ENCODE data around the gene ATXN7L2.

The ATXN7L2 gene

DNA sequence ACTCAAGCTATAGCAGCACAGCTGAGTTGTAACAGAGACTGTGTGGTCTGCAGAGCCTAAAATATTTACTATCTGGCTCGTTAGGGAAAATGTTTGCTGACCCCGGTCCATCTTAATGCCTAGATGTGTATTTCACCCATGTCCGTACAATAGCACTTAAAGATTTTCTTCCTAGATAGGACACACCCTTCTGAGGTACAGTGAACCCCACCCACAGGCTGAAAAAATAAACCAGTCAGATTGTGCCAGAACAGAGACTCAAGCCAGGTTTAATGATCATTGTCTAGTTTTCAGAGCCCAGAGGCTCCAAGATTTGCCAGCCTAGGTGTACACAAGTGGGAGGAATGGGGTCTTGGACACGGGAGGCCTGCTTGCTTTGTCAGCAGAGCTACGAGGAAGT is 20.2 kb downstream of the ATXN7L2 start:
- H3K27me3 ChIP-seq (replicated peaks; ENCODE audit: insufficient read depth, low read length) = no peaks in the 10 kb centered on the region
- no peak for DNase-seq
- no peak overlapping the region for H3K4me2 ChIP-seq (ENCODE audit: low read depth, low read length)
- H2AFZ ChIP-seq (ENCODE audit: low read length) = no peak overlapping the region
- no peaks in the 10 kb centered on the region for H3K9me3 ChIP-seq (replicated peaks; ENCODE audit: insufficient read depth, low read length)
- no peaks in the 10 kb centered on the region for H4K20me1 ChIP-seq (ENCODE audit: insufficient read depth, low read length)
- H3K9me2 ChIP-seq (replicated peaks; ENCODE audit: insufficient read depth, low read length) = no peaks in the 10 kb centered on the region
- H3K79me2 ChIP-seq (ENCODE audit: low read length) = no peaks in the 10 kb centered on the region
- no peak overlapping the region for H3K4me3 ChIP-seq (ENCODE audit: low read length)
- no peaks in the 10 kb centered on the region for H3F3A ChIP-seq (ENCODE audit: insufficient read depth, low read length)
- H3K4me1 ChIP-seq (ENCODE audit: low read length) = no peaks in the 10 kb centered on the region
- H3K27ac ChIP-seq (ENCODE audit: low read length) = no peak overlapping the region
- no peaks in the 10 kb centered on the region for H3K36me3 ChIP-seq (replicated peaks; ENCODE audit: insufficient read depth, low read length)
- TF ChIP-seq, protein P1, sequence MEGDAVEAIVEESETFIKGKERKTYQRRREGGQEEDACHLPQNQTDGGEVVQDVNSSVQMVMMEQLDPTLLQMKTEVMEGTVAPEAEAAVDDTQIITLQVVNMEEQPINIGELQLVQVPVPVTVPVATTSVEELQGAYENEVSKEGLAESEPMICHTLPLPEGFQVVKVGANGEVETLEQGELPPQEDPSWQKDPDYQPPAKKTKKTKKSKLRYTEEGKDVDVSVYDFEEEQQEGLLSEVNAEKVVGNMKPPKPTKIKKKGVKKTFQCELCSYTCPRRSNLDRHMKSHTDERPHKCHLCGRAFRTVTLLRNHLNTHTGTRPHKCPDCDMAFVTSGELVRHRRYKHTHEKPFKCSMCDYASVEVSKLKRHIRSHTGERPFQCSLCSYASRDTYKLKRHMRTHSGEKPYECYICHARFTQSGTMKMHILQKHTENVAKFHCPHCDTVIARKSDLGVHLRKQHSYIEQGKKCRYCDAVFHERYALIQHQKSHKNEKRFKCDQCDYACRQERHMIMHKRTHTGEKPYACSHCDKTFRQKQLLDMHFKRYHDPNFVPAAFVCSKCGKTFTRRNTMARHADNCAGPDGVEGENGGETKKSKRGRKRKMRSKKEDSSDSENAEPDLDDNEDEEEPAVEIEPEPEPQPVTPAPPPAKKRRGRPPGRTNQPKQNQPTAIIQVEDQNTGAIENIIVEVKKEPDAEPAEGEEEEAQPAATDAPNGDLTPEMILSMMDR (IDR thresholded peaks at IDR 0.05; ENCODE audit: low read length) = no peak
- TF ChIP-seq EZH2 (optimal IDR thresholded peaks at IDR 0.05; ENCODE audit: low read depth, low read length) (no peak), EZH2phosphoT487 (IDR thresholded peaks at IDR 0.05; ENCODE audit: low read length) (no peak)
- H3K9ac ChIP-seq (ENCODE audit: low read length) = no peak overlapping the region

GRCh38 chr1:109504974-109505373 is 21.3 kb downstream of the ATXN7L2 start:
- no peaks in the 10 kb centered on the region for H3K36me3 ChIP-seq (replicated peaks; ENCODE audit: insufficient read depth, low read length)
- TF ChIP-seq EZH2 (optimal IDR thresholded peaks at IDR 0.05; ENCODE audit: low read depth, low read length) (no peak), EZH2phosphoT487 (IDR thresholded peaks at IDR 0.05; ENCODE audit: low read length) (no peak)
- TF ChIP-seq, protein P1 (IDR thresholded peaks at IDR 0.05; ENCODE audit: low read length) = no peak
- DNase-seq = no peak
- no peak overlapping the region for H3K27ac ChIP-seq (ENCODE audit: low read length)
- H3K79me2 ChIP-seq (ENCODE audit: low read length) = no peaks in the 10 kb centered on the region
- H3F3A ChIP-seq (ENCODE audit: insufficient read depth, low read length) = no peaks in the 10 kb centered on the region
- no peaks in the 10 kb centered on the region for H3K27me3 ChIP-seq (replicated peaks; ENCODE audit: insufficient read depth, low read length)
- no peaks in the 10 kb centered on the region for H3K9me2 ChIP-seq (replicated peaks; ENCODE audit: insufficient read depth, low read length)
- H3K4me2 ChIP-seq (ENCODE audit: low read depth, low read length) = no peak overlapping the region
- no peak overlapping the region for H3K4me3 ChIP-seq (ENCODE audit: low read length)
- H3K9me3 ChIP-seq (replicated peaks; ENCODE audit: insufficient read depth, low read length) = no peaks in the 10 kb centered on the region
- H3K9ac ChIP-seq (ENCODE audit: low read length) = no peak overlapping the region
- no peaks in the 10 kb centered on the region for H4K20me1 ChIP-seq (ENCODE audit: insufficient read depth, low read length)
- no peaks in the 10 kb centered on the region for H3K4me1 ChIP-seq (ENCODE audit: low read length)
- H2AFZ ChIP-seq (ENCODE audit: low read length) = no peak overlapping the region

GRCh38 chr1:109508001-109508872 is 24.5 kb downstream of the ATXN7L2 start:
- no peaks in the 10 kb centered on the region for H3K79me2 ChIP-seq (ENCODE audit: low read length)
- H3K9ac ChIP-seq (ENCODE audit: low read length) = no peak overlapping the region
- H3K27me3 ChIP-seq (replicated peaks; ENCODE audit: insufficient read depth, low read length) = no peaks in the 10 kb centered on the region
- H3K36me3 ChIP-seq (replicated peaks; ENCODE audit: insufficient read depth, low read length) = no peaks in the 10 kb centered on the region
- no peaks in the 10 kb centered on the region for H3K4me1 ChIP-seq (ENCODE audit: low read length)
- no peaks in the 10 kb centered on the region for H4K20me1 ChIP-seq (ENCODE audit: insufficient read depth, low read length)
- no peak overlapping the region for H3K27ac ChIP-seq (ENCODE audit: low read length)
- H3K9me2 ChIP-seq (replicated peaks; ENCODE audit: insufficient read depth, low read length) = no peaks in the 10 kb centered on the region
- no peaks in the 10 kb centered on the region for H3F3A ChIP-seq (ENCODE audit: insufficient read depth, low read length)
- no peak for DNase-seq
- no peak overlapping the region for H2AFZ ChIP-seq (ENCODE audit: low read length)
- TF ChIP-seq, protein P1 (IDR thresholded peaks at IDR 0.05; ENCODE audit: low read length) = no peak
- TF ChIP-seq EZH2 (optimal IDR thresholded peaks at IDR 0.05; ENCODE audit: low read depth, low read length) (no peak), EZH2phosphoT487 (IDR thresholded peaks at IDR 0.05; ENCODE audit: low read length) (no peak)
- H3K4me3 ChIP-seq (ENCODE audit: low read length) = no peak overlapping the region
- H3K9me3 ChIP-seq (replicated peaks; ENCODE audit: insufficient read depth, low read length) = no peaks in the 10 kb centered on the region
- no peak overlapping the region for H3K4me2 ChIP-seq (ENCODE audit: low read depth, low read length)

Measured in MM.1S (cell line).